GM19025 (cell line): ENCODE measurements around the gene CMYA5.

Source experiments
- ATAC-seq: cut with Tn5 transposase; IDR thresholded peaks from one replicate; pipeline ENCODE4 v1.9.1; 2021; ENCODE audit warnings: mild to moderate bottlenecking, low read depth, moderate library complexity; ENCODE audit not compliant: unreplicated experiment

Gene CMYA5

DNA sequence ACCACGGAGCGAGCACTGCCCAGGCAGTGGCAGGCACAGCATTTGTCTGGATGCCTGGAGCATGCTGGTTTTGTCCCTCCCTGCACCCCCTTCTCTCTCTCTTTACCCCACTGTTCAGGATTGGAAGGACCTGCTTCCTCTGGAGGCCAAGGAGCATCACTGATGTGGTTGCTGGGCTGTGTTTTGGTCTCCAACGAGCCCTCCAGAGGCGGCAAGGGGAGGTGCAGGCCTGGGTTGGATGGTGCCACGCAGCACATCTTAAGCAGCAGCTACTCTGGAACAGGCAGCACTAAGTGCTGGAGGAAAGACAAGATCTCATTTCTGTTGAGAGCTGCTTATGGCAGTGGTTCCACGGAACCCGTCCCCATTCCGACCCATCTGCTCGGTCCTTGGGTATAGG, 139.6 kb downstream of the CMYA5 start:
- no peak for ATAC-seq

DNA sequence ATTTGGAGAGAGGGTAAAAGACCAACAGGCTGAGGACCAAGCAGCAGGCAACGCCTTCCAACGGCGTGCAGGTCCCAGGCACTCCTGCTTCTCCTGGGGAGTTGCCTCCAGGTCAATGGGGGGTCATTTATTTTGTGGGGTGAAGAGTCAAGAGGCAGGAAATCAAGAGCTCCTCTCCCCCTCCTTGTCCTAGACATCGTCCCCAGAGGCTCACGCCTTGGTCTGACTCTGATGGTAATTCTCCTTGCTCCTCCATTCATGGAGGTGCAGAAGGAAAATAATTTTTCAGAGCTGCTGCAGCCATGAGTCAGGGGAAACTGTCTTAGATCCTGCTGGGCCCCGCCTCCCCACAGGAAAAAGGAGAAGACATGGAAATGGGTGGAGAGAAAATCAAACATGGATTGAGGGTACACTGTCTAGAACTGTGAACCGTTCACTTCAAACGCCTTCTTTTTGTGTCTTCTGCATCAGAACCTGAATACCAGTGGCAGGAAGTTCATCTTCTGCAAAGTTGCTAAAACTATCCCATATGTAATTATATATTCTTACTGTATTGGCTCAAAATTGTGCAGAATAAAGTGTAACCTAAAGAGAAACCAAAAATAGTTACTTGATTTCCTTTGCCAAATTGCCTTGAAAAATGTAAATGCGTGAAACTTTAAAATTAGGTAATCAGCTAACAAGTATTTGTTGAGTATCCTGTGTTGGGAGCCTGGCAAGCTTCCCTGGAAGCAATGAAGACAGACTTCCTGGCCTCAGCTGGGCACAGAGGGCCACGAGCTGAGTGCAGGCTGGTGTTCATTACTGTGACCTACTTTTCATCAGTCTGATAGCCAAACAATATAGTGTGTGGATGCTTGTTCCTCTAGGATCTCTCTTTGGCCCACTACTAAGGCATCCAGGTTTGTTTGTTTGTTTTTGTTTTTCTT, 142.0 kb downstream of the CMYA5 start:
- ATAC-seq: no peak

DNA sequence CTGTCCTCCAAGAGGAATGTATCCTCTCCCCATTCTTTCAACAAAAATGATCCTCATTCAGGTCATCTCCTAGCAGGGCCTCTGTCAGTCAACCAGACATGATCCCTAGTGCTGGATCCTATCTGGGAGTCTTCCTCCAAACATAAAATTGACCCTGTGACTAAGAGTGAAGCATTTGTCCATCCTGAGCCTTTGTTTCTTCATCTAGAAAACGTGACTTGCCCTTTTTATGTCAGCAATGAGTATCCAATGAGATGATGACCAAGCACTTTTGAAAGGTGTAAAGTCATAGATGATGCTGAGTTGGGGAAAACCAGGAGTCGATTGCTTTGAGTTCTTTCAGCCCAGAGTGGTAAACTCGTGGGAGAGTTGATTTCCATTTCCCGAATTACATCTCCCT, 143.3 kb downstream of the CMYA5 start:
- ATAC-seq: no peak

DNA sequence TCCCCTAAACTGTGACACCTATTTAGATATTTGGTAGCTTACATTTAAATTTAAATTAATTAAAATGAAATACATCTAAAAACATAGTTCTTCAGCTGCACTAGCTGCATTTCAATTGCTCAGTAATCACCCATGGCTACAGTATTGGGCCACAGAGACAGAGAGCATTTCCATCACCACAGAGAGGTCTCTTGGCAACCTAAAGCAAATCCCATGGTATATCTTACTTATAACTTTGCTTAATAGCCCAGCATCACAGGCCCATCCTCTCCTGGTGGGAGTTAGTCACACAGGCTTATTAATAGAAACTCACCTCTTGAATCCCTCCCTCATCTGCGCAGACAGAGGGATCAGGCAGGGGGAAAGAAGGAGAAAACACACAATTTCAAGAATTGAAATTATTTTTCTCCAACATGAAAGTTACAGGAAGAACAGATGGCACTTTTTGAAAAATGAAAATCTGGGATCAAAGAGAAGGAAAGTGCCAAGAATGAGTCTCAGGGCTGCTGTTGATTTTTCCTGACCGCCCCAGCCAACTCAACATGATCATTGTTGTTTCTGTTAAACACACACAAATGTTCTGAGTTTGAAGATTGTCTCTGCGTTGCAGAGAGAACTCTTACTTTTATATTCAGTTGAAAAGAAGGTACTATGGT, 144.6 kb downstream of the CMYA5 start:
- no peak for ATAC-seq

DNA sequence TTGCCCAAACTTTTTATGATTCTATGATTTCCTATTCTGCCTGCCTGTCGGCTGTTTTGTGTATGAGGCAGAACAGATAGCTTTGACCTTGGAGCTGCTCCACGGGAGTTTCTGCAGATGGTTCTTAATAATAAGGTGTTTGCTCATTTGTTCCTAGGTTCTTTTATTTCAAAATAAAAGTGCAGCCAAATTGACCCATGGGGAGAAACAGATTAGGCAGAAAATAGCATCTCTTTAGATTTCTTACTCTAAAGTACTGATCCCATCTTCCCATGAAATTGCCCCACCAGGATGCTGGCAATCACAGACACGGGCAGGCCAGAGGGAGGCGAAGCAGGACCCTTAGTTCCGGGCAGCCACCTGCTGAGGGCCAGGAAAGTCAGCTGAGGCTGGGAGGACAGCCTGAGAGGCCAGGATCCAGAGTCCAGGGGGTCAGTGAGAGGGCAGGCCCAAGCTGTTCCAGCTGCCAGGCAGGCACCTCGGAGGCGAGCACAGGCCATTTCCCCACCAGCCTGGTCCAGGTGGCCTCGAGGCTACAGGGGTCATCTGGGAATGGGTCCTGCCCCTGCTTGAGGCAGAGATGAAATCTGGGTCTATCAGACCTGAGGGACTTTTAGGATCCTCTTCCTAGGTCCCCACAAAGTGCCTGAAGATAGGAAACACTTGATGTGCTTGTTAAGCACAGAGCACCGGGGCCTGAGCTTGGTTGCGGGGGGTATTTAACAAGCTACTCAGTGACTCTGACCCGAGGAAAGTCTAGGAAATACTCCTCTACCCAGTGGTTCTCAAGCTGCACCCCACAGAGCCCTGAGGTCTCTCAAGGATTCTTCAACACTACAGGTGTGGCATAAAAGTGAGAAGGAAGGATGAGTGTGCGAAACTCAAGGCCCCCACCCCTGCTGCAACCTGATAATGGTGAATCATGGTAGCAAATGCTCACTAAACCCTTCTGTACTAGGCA, 145.4 kb downstream of the CMYA5 start:
- no peak for ATAC-seq

DNA sequence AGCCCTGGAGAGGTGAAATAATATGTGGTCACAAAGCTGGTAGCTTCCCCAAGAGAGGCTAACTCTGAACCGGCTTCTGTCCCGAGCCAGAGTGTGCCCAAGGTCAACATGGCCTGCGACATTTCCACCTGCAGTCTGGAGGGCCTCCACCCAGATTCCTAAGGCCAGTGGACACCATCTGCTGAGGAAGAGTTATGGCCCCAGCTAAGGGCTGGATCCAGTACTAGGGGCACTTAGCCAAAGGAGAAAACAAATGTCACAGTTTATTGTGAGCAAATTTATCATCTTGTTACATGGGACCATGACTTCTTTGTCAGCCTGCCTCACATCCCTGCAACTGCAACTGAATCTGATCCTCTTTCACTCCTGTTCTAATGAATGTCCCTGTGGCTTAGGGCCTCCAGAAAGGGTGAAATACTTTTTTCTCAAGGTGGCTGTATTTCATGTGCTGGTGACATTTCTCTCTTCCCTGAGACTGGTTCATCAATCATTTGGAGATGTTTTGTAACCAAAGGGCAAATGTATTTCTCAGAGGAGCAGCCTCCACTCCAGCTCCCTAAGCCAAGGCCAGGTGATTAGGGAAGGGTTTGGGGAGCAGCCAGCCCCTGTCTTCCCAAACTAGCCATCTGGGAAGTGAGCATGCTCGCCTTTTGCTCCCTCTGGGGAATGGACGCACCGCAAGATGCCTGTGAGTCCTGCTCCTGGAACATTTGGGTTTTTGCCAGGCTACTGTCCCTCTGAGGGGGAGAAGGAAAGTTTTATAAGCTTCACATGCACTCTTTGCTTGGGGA, 148.3 kb downstream of the CMYA5 start:
- no peak for ATAC-seq

DNA sequence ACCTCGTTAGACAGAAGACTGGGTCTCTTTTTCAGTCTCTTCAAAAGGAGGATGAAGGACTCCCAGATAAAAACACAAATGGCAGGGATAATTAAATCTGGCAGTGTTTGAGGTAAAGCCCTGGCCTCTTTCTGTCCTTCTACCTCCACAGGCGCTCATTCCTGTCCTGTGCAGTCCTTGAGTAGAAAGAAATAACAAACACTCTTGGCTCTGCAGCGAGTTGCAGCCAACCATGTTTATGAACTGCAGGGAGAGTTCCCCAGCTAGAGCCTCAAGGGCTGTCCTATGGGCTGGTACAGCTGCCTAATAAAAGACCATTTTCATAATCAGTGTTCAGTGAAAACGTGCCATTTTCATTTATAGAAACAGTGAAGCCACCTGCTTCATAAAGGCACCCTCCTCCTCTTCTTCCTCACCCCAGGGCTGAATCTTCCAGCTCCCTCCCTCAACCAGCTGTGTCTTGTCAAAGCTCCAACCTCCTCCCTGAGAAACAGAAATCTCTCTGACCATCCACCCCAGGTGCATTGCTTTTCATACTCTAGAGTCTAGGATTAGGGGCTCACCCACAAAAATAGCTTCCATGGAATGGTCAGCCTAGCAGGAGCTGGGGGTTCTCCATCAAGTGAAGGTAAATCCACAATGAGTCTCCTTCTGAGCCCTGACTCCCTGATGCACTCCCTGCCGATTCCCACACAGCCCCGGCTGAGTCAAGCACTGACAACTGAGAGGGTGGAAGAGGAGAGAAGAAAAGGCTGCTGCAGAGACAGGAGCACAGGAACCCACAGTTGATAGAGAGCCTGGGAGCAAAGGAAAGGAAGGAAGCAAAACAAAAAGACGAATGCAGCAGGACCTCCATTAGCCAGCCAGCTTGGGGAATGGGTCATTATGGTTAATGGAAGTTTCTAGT, 150.7 kb downstream of the CMYA5 start:
- no peak for ATAC-seq

DNA sequence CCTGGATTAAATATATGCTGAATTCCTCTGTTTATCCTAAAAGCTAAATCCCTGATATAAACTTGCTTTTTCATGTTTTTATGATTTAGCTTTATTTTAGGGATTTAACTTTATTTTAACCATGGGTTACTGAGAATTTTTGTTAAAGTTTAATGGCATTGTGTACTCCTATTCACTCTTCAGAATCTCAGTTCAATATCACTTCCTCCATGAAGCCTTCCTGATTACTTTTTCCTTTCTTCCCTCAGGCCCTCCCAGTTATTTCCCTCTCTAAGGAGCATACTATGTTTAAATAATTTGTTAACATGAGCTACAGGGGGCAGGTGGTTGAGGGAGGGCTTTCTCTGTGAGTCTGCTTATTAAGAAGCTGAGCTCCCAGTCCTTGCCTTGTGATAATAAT, 151.5 kb downstream of the CMYA5 start:
- no peak for ATAC-seq

DNA sequence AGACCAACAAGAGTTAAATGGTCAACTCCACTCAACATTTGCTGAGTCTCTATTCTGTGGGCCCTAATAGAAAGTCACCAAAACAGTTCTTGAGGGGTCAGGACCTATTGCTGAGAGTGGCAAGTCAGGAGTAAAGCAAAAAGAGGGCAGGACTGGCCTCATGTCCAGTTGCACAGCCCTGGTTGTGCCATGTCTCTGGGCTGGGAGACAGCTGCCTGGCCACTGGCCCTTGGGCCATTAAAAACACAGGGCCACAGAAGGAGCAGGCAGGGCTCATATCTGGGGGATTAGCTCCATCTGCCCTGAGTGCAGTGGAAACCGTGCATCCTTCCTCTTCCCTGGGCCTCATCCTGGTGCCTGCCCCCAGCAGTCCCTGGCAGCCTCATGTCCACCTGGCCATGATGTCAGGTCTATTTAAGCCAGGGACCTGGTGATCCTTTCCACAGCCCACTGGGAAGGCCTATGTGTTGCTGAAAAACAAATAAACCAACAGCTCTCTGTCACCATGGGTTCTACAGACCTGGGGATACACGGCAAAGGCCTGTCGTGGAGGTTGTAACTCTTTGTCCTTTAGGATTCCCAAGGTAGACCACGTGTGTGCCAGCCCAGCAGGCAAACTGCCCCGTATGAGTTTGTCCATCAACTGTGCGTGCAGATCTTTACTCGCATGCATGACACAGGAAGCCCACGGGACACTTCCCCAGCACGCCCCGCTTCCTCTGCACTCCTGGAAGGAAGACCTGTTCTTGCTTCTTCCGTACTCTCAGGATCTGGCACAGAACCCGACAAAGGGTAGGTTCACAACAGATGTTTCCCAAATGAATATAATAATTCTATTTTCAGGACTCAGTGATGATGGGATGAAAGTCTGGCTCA, 152.6 kb downstream of the CMYA5 start:
- no peak for ATAC-seq

DNA sequence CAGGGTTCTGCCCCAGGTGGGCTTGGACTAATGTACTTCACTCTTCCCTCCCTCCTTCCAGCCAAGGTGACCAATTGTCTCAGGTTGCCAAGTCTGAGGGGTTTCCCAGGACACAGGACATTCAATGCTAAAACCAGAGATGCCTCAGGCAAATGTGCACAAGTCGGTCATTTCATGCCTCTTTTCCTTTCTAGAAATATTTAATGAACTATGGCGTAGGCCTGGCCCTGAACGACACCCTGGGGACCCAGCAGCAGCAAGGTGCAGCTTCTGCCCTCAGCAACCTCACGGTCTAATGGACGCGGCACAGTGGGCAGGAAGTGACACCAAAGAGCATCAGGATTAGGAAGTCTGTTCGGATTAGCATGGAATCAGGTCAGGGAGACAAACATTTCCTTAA, 153.4 kb downstream of the CMYA5 start:
- ATAC-seq: no peak

DNA sequence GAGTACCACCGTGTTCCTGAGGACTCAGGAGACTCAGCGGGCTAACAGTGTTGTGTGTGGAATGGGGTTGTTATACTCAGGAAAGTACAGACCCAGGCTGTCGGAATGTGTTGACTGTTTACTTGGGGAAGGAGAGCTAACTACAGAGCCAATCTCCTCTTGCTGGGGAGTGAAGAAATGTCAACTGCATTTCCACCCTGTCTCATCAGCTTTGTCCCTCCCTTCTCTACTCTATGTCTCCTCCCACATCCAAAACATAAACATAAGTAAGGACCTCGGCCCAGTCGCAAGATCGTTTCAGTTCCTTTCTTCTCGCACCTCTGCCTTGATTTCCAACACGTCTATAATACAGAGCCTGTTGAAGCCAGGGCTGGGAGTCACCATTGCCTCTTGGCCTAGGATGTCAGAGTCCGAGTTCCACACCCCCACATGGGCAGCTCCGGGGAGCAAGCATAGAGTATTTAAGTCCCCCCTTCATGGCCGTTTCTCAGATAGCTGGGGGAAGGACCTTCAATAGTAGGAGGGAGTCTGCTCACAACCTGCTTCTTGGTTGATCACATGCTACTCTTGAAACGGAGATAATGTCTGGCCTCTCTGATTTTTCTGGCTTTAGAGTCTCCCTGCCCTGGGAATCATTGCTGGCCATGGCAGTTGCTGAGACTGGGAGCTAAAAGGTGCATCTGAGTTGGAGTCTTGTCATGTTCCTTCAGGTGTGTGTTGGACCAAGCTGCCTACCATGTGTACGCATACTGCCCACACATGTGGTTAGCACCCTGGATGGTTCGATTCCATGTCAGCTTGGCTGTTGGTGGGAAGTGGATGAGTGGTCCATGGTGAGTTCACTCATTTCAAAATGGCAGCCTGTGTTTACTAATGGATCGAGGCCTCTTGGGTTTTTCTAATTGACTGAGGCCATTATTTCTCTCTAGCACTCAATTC, 154.1 kb downstream of the CMYA5 start:
- no peak for ATAC-seq

DNA sequence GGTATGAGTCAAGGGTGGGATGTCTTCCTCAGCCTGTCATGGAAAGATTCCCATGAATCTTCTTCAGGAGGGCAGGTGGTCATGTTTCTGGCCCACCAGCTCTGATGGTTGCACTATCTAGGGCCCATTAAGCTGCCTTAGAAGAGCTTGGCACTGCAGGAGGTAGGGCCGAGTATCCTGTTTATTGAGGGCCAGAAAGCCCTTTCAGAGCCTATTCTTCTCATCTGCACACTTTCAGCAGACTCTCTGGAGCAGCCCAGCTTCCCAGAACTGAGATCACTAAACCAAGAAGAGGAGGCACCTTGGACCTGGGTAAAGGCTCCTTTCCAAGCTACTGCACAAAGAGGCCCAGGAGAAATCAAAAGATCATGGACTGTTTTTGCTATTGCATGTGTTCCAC, 154.9 kb downstream of the CMYA5 start:
- no peak for ATAC-seq

DNA sequence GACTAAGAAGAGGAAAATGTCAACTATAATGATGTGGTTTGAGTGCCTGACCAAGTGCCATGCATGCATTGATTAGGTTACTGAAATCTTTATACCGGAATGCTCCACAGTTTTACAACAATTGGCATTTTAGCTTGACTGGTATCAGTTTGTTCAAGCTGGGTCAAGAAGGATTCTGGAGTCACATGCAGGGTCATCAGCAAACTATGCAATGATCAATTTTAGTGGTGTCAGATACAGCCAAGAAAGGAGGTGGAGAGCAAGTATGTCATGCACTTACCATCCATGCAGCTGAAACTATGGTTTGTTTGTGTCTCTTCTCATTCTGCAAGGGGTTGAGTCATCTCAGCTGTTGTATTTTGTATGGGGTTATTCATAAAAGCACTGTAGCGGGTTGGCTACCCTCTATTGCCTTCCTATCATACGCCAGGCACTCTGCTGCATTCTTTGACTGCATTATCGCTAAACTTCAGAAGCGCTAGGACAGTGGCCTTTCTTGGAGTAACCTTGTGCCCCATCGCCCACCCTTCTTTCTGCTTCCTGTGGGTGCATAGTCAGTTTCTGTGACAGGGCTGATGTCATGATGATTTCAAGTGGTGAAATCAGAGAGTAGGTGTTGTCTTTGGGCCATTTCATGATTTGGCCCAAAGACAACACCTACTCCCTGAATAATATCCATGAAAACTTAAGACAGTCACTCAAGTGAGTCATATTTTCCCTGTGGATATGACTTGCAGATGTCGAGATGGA, 156.0 kb downstream of the CMYA5 start:
- ATAC-seq: no peak

DNA sequence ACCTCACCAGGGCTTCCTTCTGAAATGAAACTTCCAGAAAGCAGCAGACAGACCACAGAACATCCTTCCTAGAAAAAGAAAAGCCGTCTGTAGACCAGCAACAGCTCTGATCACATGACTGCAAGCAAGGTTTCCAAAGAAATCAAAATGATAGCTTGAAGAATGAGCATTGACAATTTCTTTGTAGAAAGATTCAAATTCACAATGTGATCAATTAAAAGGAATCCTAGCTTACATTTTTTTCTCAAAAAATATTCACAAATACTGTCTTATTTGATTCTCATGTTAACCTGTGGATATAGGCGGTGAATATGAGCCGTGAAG, 156.5 kb downstream of the CMYA5 start:
- no peak for ATAC-seq

DNA sequence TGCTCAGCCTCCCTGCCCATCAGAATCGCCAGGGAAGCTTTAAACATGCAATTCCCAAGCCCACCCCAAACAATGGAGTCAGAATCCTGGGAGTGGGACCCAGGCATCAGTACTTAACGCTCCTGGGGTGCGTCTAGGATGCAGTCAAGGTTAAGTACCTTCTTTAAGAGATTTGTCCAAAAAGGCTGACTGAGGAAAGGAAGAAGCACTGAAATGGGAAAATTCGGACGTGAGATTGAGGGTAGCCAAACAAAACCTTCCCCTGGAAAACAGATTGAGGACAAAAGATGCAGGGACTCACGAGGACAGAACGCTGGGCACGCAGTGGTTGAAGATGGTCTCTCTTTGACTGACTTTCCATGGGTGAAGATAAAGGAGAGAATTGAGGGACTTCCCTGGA, 157.9 kb downstream of the CMYA5 start:
- ATAC-seq: no peak

DNA sequence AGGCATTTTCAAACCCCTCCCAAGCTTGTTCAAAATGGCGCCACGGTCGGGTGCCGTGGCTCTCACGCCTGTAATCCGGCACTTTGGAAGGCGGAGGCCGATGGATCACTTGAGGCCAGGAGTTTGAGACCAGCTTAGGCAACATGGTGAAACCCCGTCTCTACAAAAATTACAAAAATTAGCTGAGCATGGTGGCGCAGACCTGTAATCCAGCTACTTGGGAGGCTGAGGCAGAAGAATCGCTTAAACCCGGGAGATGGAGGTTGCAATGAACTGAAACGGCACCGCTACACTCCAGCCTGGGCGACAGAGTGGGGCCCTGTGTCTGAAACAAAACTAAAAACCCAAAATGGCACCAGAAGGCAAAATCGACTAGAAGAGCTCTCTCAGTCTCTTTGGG, 159.4 kb downstream of the CMYA5 start:
- ATAC-seq: no peak
